Hematopoietic multipotent progenitor cell treated with erythropoietin and hydrocortisone succinate and interleukin-3 and kit ligand, for 6 days (in vitro differentiated cells): ENCODE data around the gene TBCC.
A peak's percentile ranks its signal among the peaks of the same experiment; 100 is the strongest.
"Not testable (repeated sequence)": the region's sequence is repeated elsewhere in the genome, so short reads cannot be mapped to it uniquely, and the experiment has no call there.

Experiments used
- DNase-seq: peaks from one replicate; pipeline ENCODE4 v3.0.0-alpha.2; 2015

The TBCC gene

GRCh38 chr6:42769836-42770235 is 23.9 kb upstream of the TBCC start:
- no peak for DNase-seq

- no peak for DNase-seq
These were observed 23.1 kb upstream of the TBCC start for GRCh38 chr6:42769051-42769450.

GRCh38 chr6:42766163-42766670 is 20.3 kb upstream of the TBCC start:
- no peak for DNase-seq

GRCh38 chr6:42764911-42765648 is 19.2 kb upstream of the TBCC start:
- DNase-seq: no peak

GRCh38 chr6:42762950-42763349 is 17.0 kb upstream of the TBCC start:
- no peak for DNase-seq

- peak; percentile 51 for DNase-seq
These were observed 16.5 kb upstream of the TBCC start for GRCh38 chr6:42762426-42762859.

- DNase-seq: no peak
These were observed 15.6 kb upstream of the TBCC start for GRCh38 chr6:42761287-42762067.

GRCh38 chr6:42758756-42759430 is 13.0 kb upstream of the TBCC start:
- no peak for DNase-seq

- no peak for DNase-seq
These were observed 10.8 kb upstream of the TBCC start for GRCh38 chr6:42756722-42757121.

- DNase-seq: no peak
These were observed 8.9 kb upstream of the TBCC start for GRCh38 chr6:42754759-42755158.

- no peak for DNase-seq
These were observed 5.2 kb upstream of the TBCC start for GRCh38 chr6:42751055-42751454.

GRCh38 chr6:42748203-42748898 is 2.4 kb upstream of the TBCC start:
- peak; percentile 71 for DNase-seq

GRCh38 chr6:42746463-42747391 is 824 bp upstream of the TBCC start:
- peak; percentile 93 for DNase-seq

- peak; percentile 51 for DNase-seq
These were observed 742 bp downstream of the TBCC start for GRCh38 chr6:42745083-42745639.

GRCh38 chr6:42744351-42744893 is 1.5 kb downstream of the TBCC start:
- DNase-seq: no peak

- peak; percentile 38 for DNase-seq
These were observed 3.6 kb downstream of the TBCC start for GRCh38 chr6:42742116-42742894.

- no peak for DNase-seq
These were observed 5.2 kb downstream of the TBCC start for GRCh38 chr6:42740725-42741124.

- DNase-seq: no peak
These were observed 9.9 kb downstream of the TBCC start for GRCh38 chr6:42735976-42736375.

- DNase-seq: not testable (repeated sequence)
These were observed 11.9 kb downstream of the TBCC start for GRCh38 chr6:42733867-42734481.

GRCh38 chr6:42729731-42730130 is 16.2 kb downstream of the TBCC start:
- DNase-seq: no peak
